Muscle of back (tissue), 11 donors: ENCODE measurements around the gene TRMT61A. TPM values are rescaled to one million over a fixed set of nuclear protein-coding genes. Genes with fewer than 3 reads are reported as not detected.
"Not testable (repeated sequence)": the region's sequence is repeated elsewhere in the genome, so short reads cannot be mapped to it uniquely, and the experiment has no call there.

ENCODE experiments used
- DNase-seq, 3 donors: peaks; one replicate each; pipeline versions ENCODE4 v3.0.0 to v3.0.0-alpha.2; 2013
- polyA plus RNA-seq, 10 donors: library from polyadenylated mRNA; unstranded; fragments of 120-200 nt; gene quantifications; one replicate each; pipeline ENCODE4 v1.2.1, GENCODE V29; 2013; ENCODE audit not compliant: insufficient read length in 10 of 10

TRMT61A gene
- polyA plus RNA-seq, 10 donors: 5.4 to 7.9 (median 6.8) TPM

- DNase-seq: peak in 1 of 3 donors; percentile 53
These were observed 6.9 kb upstream of the TRMT61A start for GRCh38 chr14:103521951-103522563.

GRCh38 chr14:103522649-103523574 is 6.1 kb upstream of the TRMT61A start, which contains the start of gene CKB:
Gene CKB (minus strand): TSS chr14:103522830. CDS start chr14:103522493, 337 bp downstream.
- DNase-seq: peak in 1 of 3 donors; percentile 78

GRCh38 chr14:103523575-103523954 is 5.4 kb upstream of the TRMT61A start:
- no peak for DNase-seq

- DNase-seq: no peak
These were observed 4.7 kb upstream of the TRMT61A start for GRCh38 chr14:103524002-103524935.

GRCh38 chr14:103525430-103526246 is 3.4 kb upstream of the TRMT61A start:
- not testable (repeated sequence) for DNase-seq

- no peak for DNase-seq
These were observed 2.6 kb upstream of the TRMT61A start for GRCh38 chr14:103526247-103526913.

- no peak for DNase-seq
These were observed 2.1 kb upstream of the TRMT61A start for GRCh38 chr14:103526914-103527248.

GRCh38 chr14:103527408-103528145 is 1.4 kb upstream of the TRMT61A start:
- DNase-seq: no peak

GRCh38 chr14:103528146-103528586 is 830 bp upstream of the TRMT61A start:
- peak in 1 of 3 donors; percentile 73 for DNase-seq

- no peak for DNase-seq
These were observed 678 bp downstream of the TRMT61A start for GRCh38 chr14:103529383-103530365.

GRCh38 chr14:103530390-103530789 is 1.4 kb downstream of the TRMT61A start:
- no peak for DNase-seq

GRCh38 chr14:103530831-103531230 is 1.8 kb downstream of the TRMT61A start:
- DNase-seq: no peak

GRCh38 chr14:103531421-103532215 is 2.6 kb downstream of the TRMT61A start:
- no peak for DNase-seq

- DNase-seq: no peak
These were observed 3.5 kb downstream of the TRMT61A start for GRCh38 chr14:103532216-103533136.

GRCh38 chr14:103533137-103533998 is 4.4 kb downstream of the TRMT61A start:
- no peak for DNase-seq
